ENCODE data around the gene GM2A.

Gene GM2A

GRCh38 chr5:151284392-151284967 lies 31.5 kb downstream of the GM2A start:
- no peak overlapping the region for H3K23ac ChIP-seq (ENCODE audit: low read depth, low read length, poor library complexity)
- no peak overlapping the region for H4K8ac ChIP-seq (ENCODE audit: low read depth, low read length)
- no peaks in the 10 kb centered on the region for H3K36me3 ChIP-seq (replicated peaks in 1 of 2; ENCODE audit: control insufficient read depth in 2 of 2, insufficient read depth in 2 of 2, low read length in 2 of 2)
- H3K4me3 ChIP-seq (ENCODE audit: low read length in 2 of 2): no peak overlapping the region
- no peak overlapping the region for H2BK15ac ChIP-seq (ENCODE audit: low read length)
- no peaks in the 10 kb centered on the region for H3K79me1 ChIP-seq (ENCODE audit: low read depth, low read length)
- WGBS, 2 donors (ENCODE audit: extremely low coverage in 2 of 2, insufficient read length in 2 of 2, insufficient replicate concordance in 1 of 2): no CpG with 5 or more reads among the region's 8 CpGs
- H3K27ac ChIP-seq (replicated peaks; ENCODE audit: low read length): no peak overlapping the region
- H2BK12ac ChIP-seq (ENCODE audit: low read length): no peak overlapping the region
- H2BK120ac ChIP-seq (ENCODE audit: low read depth, low read length): no peak overlapping the region
- H3K4me2 ChIP-seq (ENCODE audit: insufficient read depth, low read length, poor library complexity, severe bottlenecking): no peak overlapping the region
- H3K9me3 ChIP-seq (replicated peaks in 1 of 2; ENCODE audit: control insufficient read depth in 2 of 2, insufficient read depth in 1 of 2, low read depth in 1 of 2, low read length in 2 of 2): no peaks in the 10 kb centered on the region
- H3K4ac ChIP-seq (ENCODE audit: low read length): no peak overlapping the region
- H3K27me3 ChIP-seq (ENCODE audit: control insufficient read depth in 3 of 3, insufficient read depth in 3 of 3, low read depth in 1 of 3, low read length in 3 of 3): no peaks in the 10 kb centered on the region
- H3K14ac ChIP-seq (ENCODE audit: low read length): no peak overlapping the region
- H2AK5ac ChIP-seq (ENCODE audit: low read depth, low read length): no peak overlapping the region
- no peak overlapping the region for H2BK5ac ChIP-seq (ENCODE audit: low read length)
- DNase-seq (ENCODE audit: low spot score): peak; percentile 4
- H3K9ac ChIP-seq (ENCODE audit: low read depth, low read length, poor library complexity): no peak overlapping the region
- no peak overlapping the region for H3K18ac ChIP-seq (ENCODE audit: low read length)
- H4K91ac ChIP-seq (ENCODE audit: low read depth, low read length, poor library complexity): no peak overlapping the region
- no peaks in the 10 kb centered on the region for H3K4me1 ChIP-seq (ENCODE audit: control insufficient read depth in 2 of 2, insufficient read depth in 1 of 2, low read depth in 1 of 2, low read length in 2 of 2)
- no peak overlapping the region for H2AFZ ChIP-seq (ENCODE audit: low read length)

- Histone ChIP-seq H3K23ac (ENCODE audit: low read depth, low read length, poor library complexity) (no peak overlapping the region), H3K4me2 (ENCODE audit: insufficient read depth, low read length, poor library complexity, severe bottlenecking) (no peak overlapping the region), H2BK15ac (ENCODE audit: low read length) (no peak overlapping the region), H2BK120ac (ENCODE audit: low read depth, low read length) (no peak overlapping the region), H3K14ac (ENCODE audit: low read length) (no peak overlapping the region), H3K36me3 (replicated peaks in 1 of 2; ENCODE audit: control insufficient read depth in 2 of 2, insufficient read depth in 2 of 2, low read length in 2 of 2) (no peaks in the 10 kb centered on the region), H3K27me3 (ENCODE audit: control insufficient read depth in 3 of 3, insufficient read depth in 3 of 3, low read depth in 1 of 3, low read length in 3 of 3) (no peaks in the 10 kb centered on the region), H3K9me3 (replicated peaks in 1 of 2; ENCODE audit: control insufficient read depth in 2 of 2, insufficient read depth in 1 of 2, low read depth in 1 of 2, low read length in 2 of 2) (no peaks in the 10 kb centered on the region), H4K8ac (ENCODE audit: low read depth, low read length) (no peak overlapping the region), H2AFZ (ENCODE audit: low read length) (no peak overlapping the region), H2AK5ac (ENCODE audit: low read depth, low read length) (no peak overlapping the region), H3K4ac (ENCODE audit: low read length) (no peak overlapping the region), H3K4me1 (ENCODE audit: control insufficient read depth in 2 of 2, insufficient read depth in 1 of 2, low read depth in 1 of 2, low read length in 2 of 2) (no peaks in the 10 kb centered on the region), H3K27ac (replicated peaks; ENCODE audit: low read length) (no peak overlapping the region), H3K79me1 (ENCODE audit: low read depth, low read length) (no peaks in the 10 kb centered on the region), H3K18ac (ENCODE audit: low read length) (no peak overlapping the region), H4K91ac (ENCODE audit: low read depth, low read length, poor library complexity) (no peak overlapping the region), H2BK5ac (ENCODE audit: low read length) (no peak overlapping the region), H2BK12ac (ENCODE audit: low read length) (no peak overlapping the region), H3K4me3 (ENCODE audit: low read length in 2 of 2) (no peak overlapping the region), H3K9ac (ENCODE audit: low read depth, low read length, poor library complexity) (no peak overlapping the region)
- DNase-seq (ENCODE audit: low spot score): no peak
- no CpG with 5 or more reads among the region's 5 CpGs for WGBS, 2 donors (ENCODE audit: extremely low coverage in 2 of 2, insufficient read length in 2 of 2, insufficient replicate concordance in 1 of 2)
These were observed 32.7 kb downstream of the GM2A start for GRCh38 chr5:151285683-151286082.

- H3K79me1 ChIP-seq (ENCODE audit: low read depth, low read length): no peaks in the 10 kb centered on the region
- no peak overlapping the region for H4K91ac ChIP-seq (ENCODE audit: low read depth, low read length, poor library complexity)
- H2AFZ ChIP-seq (ENCODE audit: low read length): no peak overlapping the region
- no peaks in the 10 kb centered on the region for H3K27me3 ChIP-seq (ENCODE audit: control insufficient read depth in 3 of 3, insufficient read depth in 3 of 3, low read depth in 1 of 3, low read length in 3 of 3)
- no peak for DNase-seq (ENCODE audit: low spot score)
- no peaks in the 10 kb centered on the region for H3K36me3 ChIP-seq (replicated peaks in 1 of 2; ENCODE audit: control insufficient read depth in 2 of 2, insufficient read depth in 2 of 2, low read length in 2 of 2)
- no peak overlapping the region for H3K4ac ChIP-seq (ENCODE audit: low read length)
- H3K4me1 ChIP-seq (ENCODE audit: control insufficient read depth in 2 of 2, insufficient read depth in 1 of 2, low read depth in 1 of 2, low read length in 2 of 2): no peaks in the 10 kb centered on the region
- no peak overlapping the region for H2BK5ac ChIP-seq (ENCODE audit: low read length)
- no peak overlapping the region for H3K23ac ChIP-seq (ENCODE audit: low read depth, low read length, poor library complexity)
- no CpG with 5 or more reads among the region's 1 CpG for WGBS, 2 donors (ENCODE audit: extremely low coverage in 2 of 2, insufficient read length in 2 of 2, insufficient replicate concordance in 1 of 2)
- no peak overlapping the region for H4K8ac ChIP-seq (ENCODE audit: low read depth, low read length)
- H2BK12ac ChIP-seq (ENCODE audit: low read length): no peak overlapping the region
- no peak overlapping the region for H3K4me2 ChIP-seq (ENCODE audit: insufficient read depth, low read length, poor library complexity, severe bottlenecking)
- no peak overlapping the region for H3K14ac ChIP-seq (ENCODE audit: low read length)
- H2BK15ac ChIP-seq (ENCODE audit: low read length): no peak overlapping the region
- no peak overlapping the region for H2AK5ac ChIP-seq (ENCODE audit: low read depth, low read length)
- H3K27ac ChIP-seq (replicated peaks; ENCODE audit: low read length): no peak overlapping the region
- no peak overlapping the region for H3K4me3 ChIP-seq (ENCODE audit: low read length in 2 of 2)
- no peak overlapping the region for H3K18ac ChIP-seq (ENCODE audit: low read length)
- H2BK120ac ChIP-seq (ENCODE audit: low read depth, low read length): no peak overlapping the region
- H3K9ac ChIP-seq (ENCODE audit: low read depth, low read length, poor library complexity): no peak overlapping the region
- no peaks in the 10 kb centered on the region for H3K9me3 ChIP-seq (replicated peaks in 1 of 2; ENCODE audit: control insufficient read depth in 2 of 2, insufficient read depth in 1 of 2, low read depth in 1 of 2, low read length in 2 of 2)
These were observed 33.3 kb downstream of the GM2A start for GRCh38 chr5:151286246-151286645.

- H3K4me3 ChIP-seq (ENCODE audit: low read length in 2 of 2): no peak overlapping the region
- no peaks in the 10 kb centered on the region for H3K9me3 ChIP-seq (replicated peaks in 1 of 2; ENCODE audit: control insufficient read depth in 2 of 2, insufficient read depth in 1 of 2, low read depth in 1 of 2, low read length in 2 of 2)
- H2AFZ ChIP-seq (ENCODE audit: low read length): no peak overlapping the region
- no peak for DNase-seq (ENCODE audit: low spot score)
- no peak overlapping the region for H4K8ac ChIP-seq (ENCODE audit: low read depth, low read length)
- H4K91ac ChIP-seq (ENCODE audit: low read depth, low read length, poor library complexity): no peak overlapping the region
- no peak overlapping the region for H3K27ac ChIP-seq (replicated peaks; ENCODE audit: low read length)
- no peak overlapping the region for H2BK12ac ChIP-seq (ENCODE audit: low read length)
- H3K4me2 ChIP-seq (ENCODE audit: insufficient read depth, low read length, poor library complexity, severe bottlenecking): no peak overlapping the region
- no CpG with 5 or more reads among the region's 2 CpGs for WGBS, 2 donors (ENCODE audit: extremely low coverage in 2 of 2, insufficient read length in 2 of 2, insufficient replicate concordance in 1 of 2)
- no peak overlapping the region for H3K4ac ChIP-seq (ENCODE audit: low read length)
- no peak overlapping the region for H2AK5ac ChIP-seq (ENCODE audit: low read depth, low read length)
- no peak overlapping the region for H2BK5ac ChIP-seq (ENCODE audit: low read length)
- no peaks in the 10 kb centered on the region for H3K36me3 ChIP-seq (replicated peaks in 1 of 2; ENCODE audit: control insufficient read depth in 2 of 2, insufficient read depth in 2 of 2, low read length in 2 of 2)
- no peaks in the 10 kb centered on the region for H3K79me1 ChIP-seq (ENCODE audit: low read depth, low read length)
- no peaks in the 10 kb centered on the region for H3K4me1 ChIP-seq (ENCODE audit: control insufficient read depth in 2 of 2, insufficient read depth in 1 of 2, low read depth in 1 of 2, low read length in 2 of 2)
- no peak overlapping the region for H3K9ac ChIP-seq (ENCODE audit: low read depth, low read length, poor library complexity)
- H3K23ac ChIP-seq (ENCODE audit: low read depth, low read length, poor library complexity): no peak overlapping the region
- no peak overlapping the region for H2BK15ac ChIP-seq (ENCODE audit: low read length)
- no peaks in the 10 kb centered on the region for H3K27me3 ChIP-seq (ENCODE audit: control insufficient read depth in 3 of 3, insufficient read depth in 3 of 3, low read depth in 1 of 3, low read length in 3 of 3)
- H2BK120ac ChIP-seq (ENCODE audit: low read depth, low read length): no peak overlapping the region
- H3K18ac ChIP-seq (ENCODE audit: low read length): no peak overlapping the region
- no peak overlapping the region for H3K14ac ChIP-seq (ENCODE audit: low read length)
These were observed 35.2 kb downstream of the GM2A start for GRCh38 chr5:151288180-151288579.
